Left cardiac atrium (tissue), 4 donors: ENCODE results near the gene BDH1. TPM values are rescaled to one million over a fixed set of nuclear protein-coding genes. Genes with fewer than 3 reads are reported as not detected.
"Not testable (repeated sequence)": the region's sequence is repeated elsewhere in the genome, so short reads cannot be mapped to it uniquely, and the experiment has no call there.

Experiments used
- ATAC-seq, 2 donors: fragments of 200-7000 bp; cut with Tn5 transposase; one replicate each; pipeline ENCODE4 v1.9.1; 2020; ENCODE audit warnings: mild to moderate bottlenecking in 2 of 2, moderate library complexity in 2 of 2
- DNase-seq: peaks from one replicate; pipeline ENCODE4 v3.0.0-alpha.2; 2020
- intact Hi-C, 2 donors: fragments of 100-400 bp; cut with DNase I; formaldehyde crosslinking; loops; one replicate each; pipeline versions ENCODE4 v1.14.1 to v1.15.1; 2022 to 2023
- long read RNA-seq: library from polyadenylated mRNA; unstranded; transcript quantifications from one replicate; pipeline ENCODE4 v2.0.0, GENCODE V29; 2021
- total RNA-seq, 2 donors: library from RNA; stranded (reverse); fragmentation: NEBNext Ultra II Directional; extraction: Animal tissue kit (Norgen Biotek cat#: 25700); gene quantifications; one replicate each; pipeline ENCODE4 v1.2.1, GENCODE V29; 2021
- donor health status: DM: no; HTN: yes; CAD: no.
- donor health status: DM: no; HTN: yes; CAD: no; lungs with severe emphysema.
- donor health status: DM: yes; HTN: yes; CAD: no.
- donor health status: Dilated cardiomyopathy.

Gene BDH1
- total RNA-seq = 10 to 100 TPM; 29.9 to 31.4 TPM
- long read RNA-seq, transcript BDH1-202 (7 exons, 3,455 nt) = major isoform, 38 of 44 reads
- long read RNA-seq, partial matches to known transcripts = 2 of 44 reads
- long read RNA-seq, other reads (novel, unspliced or antisense) = 3 of 44 reads

GRCh38 chr3:197555281-197556261, at the start of gene BDH1:
TSS of gene BDH1 (minus strand) at chr3:197555968. CDS start at chr3:197546443, 9,525 bp downstream.
- peak; percentile 21 to 49 for ATAC-seq
- intact Hi-C loops = no loop called here
- peak; percentile 34 for DNase-seq

GRCh38 chr3:197603317-197603933, 47.7 kb upstream of the BDH1 start:
- ATAC-seq (no peak), DNase-seq (no peak)
- intact Hi-C loops = no loop called here

- ATAC-seq, intact Hi-C loops: not testable (repeated sequence)
Measured at GRCh38 chr3:197602351-197602750, 46.6 kb upstream of the BDH1 start.

GRCh38 chr3:197601566-197601840, 45.7 kb upstream of the BDH1 start:
- not testable (repeated sequence) for DNase-seq

More at GRCh38 chr3:197602351-197602750, 46.6 kb upstream of the BDH1 start:
- not testable (repeated sequence) for DNase-seq

GRCh38 chr3:197600796-197601565, 45.2 kb upstream of the BDH1 start:
- peak in 1 of 2 donors; percentile 4 for ATAC-seq

More at GRCh38 chr3:197601566-197601840, 45.7 kb upstream of the BDH1 start:
- intact Hi-C loops, ATAC-seq: not testable (repeated sequence)

GRCh38 chr3:197599089-197599765, 43.5 kb upstream of the BDH1 start:
- intact Hi-C loops = no loop called here
- ATAC-seq (peak; percentile 90), DNase-seq (peak; percentile 75)

More at GRCh38 chr3:197600796-197601565, 45.2 kb upstream of the BDH1 start:
- no peak for DNase-seq
- intact Hi-C loops = no loop called here

GRCh38 chr3:197598404-197598980, 42.7 kb upstream of the BDH1 start:
- no peak for ATAC-seq
- intact Hi-C loops = no loop called here
- no peak for DNase-seq

GRCh38 chr3:197597335-197597734, 41.6 kb upstream of the BDH1 start:
- ATAC-seq (no peak), DNase-seq (no peak)
- intact Hi-C loops = no loop called here

GRCh38 chr3:197595470-197596185, 39.9 kb upstream of the BDH1 start:
- no peak for DNase-seq
- ATAC-seq = no peak
- intact Hi-C loops = no loop called here

- intact Hi-C loops = no loop called here
- no peak for ATAC-seq
- no peak for DNase-seq
Measured at GRCh38 chr3:197593046-197593380, 37.2 kb upstream of the BDH1 start.

- intact Hi-C loops = no loop called here
- DNase-seq (no peak), ATAC-seq (no peak)
Measured at GRCh38 chr3:197592361-197593045, 36.7 kb upstream of the BDH1 start.

GRCh38 chr3:197591816-197592215, 36.0 kb upstream of the BDH1 start:
- intact Hi-C loops = no loop called here

GRCh38 chr3:197590313-197590962, 34.7 kb upstream of the BDH1 start:
- no peak for ATAC-seq
- intact Hi-C loops = no loop called here

More at GRCh38 chr3:197591816-197592215, 36.0 kb upstream of the BDH1 start:
- no peak for ATAC-seq
- no peak for DNase-seq

GRCh38 chr3:197589545-197589944, 33.8 kb upstream of the BDH1 start:
- intact Hi-C loops = no loop called here
- no peak for ATAC-seq
- DNase-seq = no peak

More at GRCh38 chr3:197590313-197590962, 34.7 kb upstream of the BDH1 start:
- no peak for DNase-seq

- DNase-seq, ATAC-seq, intact Hi-C loops: not testable (repeated sequence)
Measured at GRCh38 chr3:197586768-197587167, 31.0 kb upstream of the BDH1 start.

- ATAC-seq (no peak), DNase-seq (no peak)
- intact Hi-C loops = no loop called here
Measured at GRCh38 chr3:197586181-197586580, 30.4 kb upstream of the BDH1 start.

GRCh38 chr3:197584733-197585132, 29.0 kb upstream of the BDH1 start:
- intact Hi-C loops = no loop called here
- DNase-seq (no peak), ATAC-seq (no peak)
